ENCODE measurements around the gene ADAMTS5. TPM values are rescaled to one million over a fixed set of nuclear protein-coding genes. Genes with fewer than 3 reads are reported as not detected.

Gene ADAMTS5
- total RNA-seq, 4 donors from 2014 or later: 28.4 to 91.4 (median 47.4) TPM

GRCh38 chr21:26961698-26962097, 5.2 kb downstream of the ADAMTS5 start:
- DNase-seq (ENCODE audit: low spot score): no peak
- no peak for ATAC-seq (ENCODE audit: low FRiP score)
- TF ChIP-seq CTCF (IDR thresholded peaks at IDR 0.05): no peak

- ATAC-seq (ENCODE audit: low FRiP score) (no peak), DNase-seq (ENCODE audit: low spot score) (no peak)
- no peak for TF ChIP-seq CTCF (IDR thresholded peaks at IDR 0.05)
These were observed 8.1 kb downstream of the ADAMTS5 start for GRCh38 chr21:26958788-26959187.

GRCh38 chr21:26956813-26957212, 10.1 kb downstream of the ADAMTS5 start:
- no peak for ATAC-seq (ENCODE audit: low FRiP score)
- DNase-seq (ENCODE audit: low spot score): no peak
- TF ChIP-seq CTCF (IDR thresholded peaks at IDR 0.05): no peak

GRCh38 chr21:26956216-26956615, 10.7 kb downstream of the ADAMTS5 start:
- no peak for TF ChIP-seq CTCF (IDR thresholded peaks at IDR 0.05)
- DNase-seq (ENCODE audit: low spot score): no peak
- ATAC-seq (ENCODE audit: low FRiP score): no peak

GRCh38 chr21:26954662-26955121, 12.2 kb downstream of the ADAMTS5 start:
- no peak for TF ChIP-seq CTCF (IDR thresholded peaks at IDR 0.05)
- no peak for ATAC-seq (ENCODE audit: low FRiP score)
- no peak for DNase-seq (ENCODE audit: low spot score)

- TF ChIP-seq CTCF (IDR thresholded peaks at IDR 0.05): no peak
- DNase-seq (ENCODE audit: low spot score): no peak
- ATAC-seq (ENCODE audit: low FRiP score): no peak
These were observed 14.4 kb downstream of the ADAMTS5 start for GRCh38 chr21:26952374-26953066.

- ATAC-seq (ENCODE audit: low FRiP score) (no peak), DNase-seq (ENCODE audit: low spot score) (no peak)
- no peak for TF ChIP-seq CTCF (IDR thresholded peaks at IDR 0.05)
These were observed 17.1 kb downstream of the ADAMTS5 start for GRCh38 chr21:26949830-26950229.
